Spinal cord (tissue), 10 donors: ENCODE measurements around the gene TMUB2. TPM values are rescaled to one million over a fixed set of nuclear protein-coding genes. Genes with fewer than 3 reads are reported as not detected.
A peak's percentile ranks its signal among the peaks of the same experiment; 100 is the strongest.

ENCODE experiments used
- DNase-seq, 6 donors: peaks; one replicate each; pipeline versions ENCODE4 v3.0.0 to v3.0.0-alpha.2; 2013 to 2015; ENCODE audit warnings: low spot score in 6 of 6, low read depth in 4 of 6
- H3K27ac ChIP-seq: one replicate; pipeline ENCODE4 v1.5.1; 2013; ENCODE audit warnings: low read depth, low read length, control low read depth
- H3K27me3 ChIP-seq: one replicate; pipeline ENCODE4 v1.6.1; 2013; ENCODE audit warnings: low read length; ENCODE audit not compliant: control insufficient read depth, insufficient read depth
- H3K36me3 ChIP-seq: one replicate; pipeline ENCODE4 v1.6.1; 2013; ENCODE audit warnings: low read length; ENCODE audit not compliant: control insufficient read depth, insufficient read depth
- H3K4me1 ChIP-seq: one replicate; pipeline ENCODE4 v1.6.1; 2013; ENCODE audit warnings: low read length; ENCODE audit not compliant: control insufficient read depth, insufficient read depth
- H3K4me3 ChIP-seq: one replicate; pipeline ENCODE4 v1.5.1; 2013; ENCODE audit warnings: low read depth, low read length, control low read depth
- H3K9me3 ChIP-seq: one replicate; pipeline ENCODE4 v1.6.1; 2013; ENCODE audit warnings: low read length; ENCODE audit not compliant: control insufficient read depth, insufficient read depth
- WGBS: methylation state at CpG from one replicate; pipeline ENCODE4 v1.1.5; 2013; ENCODE audit warnings: missing lambda C conversion rate; ENCODE audit not compliant: insufficient coverage; 5-methylcytosine and 5-hydroxymethylcytosine counted together
- polyA plus RNA-seq, 2 donors: library from polyadenylated mRNA; unstranded; fragments of 120-200 nt; gene quantifications; one replicate each; pipeline ENCODE4 v1.2.1, GENCODE V29; 2013; ENCODE audit not compliant: insufficient read length in 2 of 2
- total RNA-seq, 2 donors: library from RNA; depleted of rRNA in 1 of 2; stranded (reverse); fragments of 120-200 nt in 1 of 2; fragments of >200 nt in 1 of 2; gene quantifications; one replicate each; pipeline versions ENCODE4 v1.2.3 to v1.2.4, GENCODE V29; 2013 to 2014
- donor health status: healthy.

Gene TMUB2
- total and polyA plus RNA-seq, 4 donors = 27.2 to 54.8 (median 40.3) TPM

- Histone ChIP-seq H3K27me3 (no peaks in the 10 kb centered on the region), H3K27ac (no peak overlapping the region), H3K36me3 (peaks cover 97% of the 10 kb centered on the region), H3K4me3 (no peak overlapping the region), H3K4me1 (peaks cover 15% of the 10 kb centered on the region), H3K9me3 (no peaks in the 10 kb centered on the region)
- 25% methylated on average over 61 of the region's 64 CpGs for WGBS
- peak in 3 of 6 donors; percentile 43 to 89 (median 71) for DNase-seq
These were observed 23.8 kb downstream of the TMUB2 start for GRCh38 chr17:44210342-44211192.

- DNase-seq = no peak
- Histone ChIP-seq H3K27me3 (no peaks in the 10 kb centered on the region), H3K36me3 (peaks cover 100% of the 10 kb centered on the region), H3K27ac (no peak overlapping the region), H3K9me3 (no peaks in the 10 kb centered on the region), H3K4me1 (peaks cover 15% of the 10 kb centered on the region), H3K4me3 (no peak overlapping the region)
- WGBS = 92% methylated on average over 21 of the region's 30 CpGs
These were observed 24.8 kb downstream of the TMUB2 start for GRCh38 chr17:44211281-44212265.

DNA sequence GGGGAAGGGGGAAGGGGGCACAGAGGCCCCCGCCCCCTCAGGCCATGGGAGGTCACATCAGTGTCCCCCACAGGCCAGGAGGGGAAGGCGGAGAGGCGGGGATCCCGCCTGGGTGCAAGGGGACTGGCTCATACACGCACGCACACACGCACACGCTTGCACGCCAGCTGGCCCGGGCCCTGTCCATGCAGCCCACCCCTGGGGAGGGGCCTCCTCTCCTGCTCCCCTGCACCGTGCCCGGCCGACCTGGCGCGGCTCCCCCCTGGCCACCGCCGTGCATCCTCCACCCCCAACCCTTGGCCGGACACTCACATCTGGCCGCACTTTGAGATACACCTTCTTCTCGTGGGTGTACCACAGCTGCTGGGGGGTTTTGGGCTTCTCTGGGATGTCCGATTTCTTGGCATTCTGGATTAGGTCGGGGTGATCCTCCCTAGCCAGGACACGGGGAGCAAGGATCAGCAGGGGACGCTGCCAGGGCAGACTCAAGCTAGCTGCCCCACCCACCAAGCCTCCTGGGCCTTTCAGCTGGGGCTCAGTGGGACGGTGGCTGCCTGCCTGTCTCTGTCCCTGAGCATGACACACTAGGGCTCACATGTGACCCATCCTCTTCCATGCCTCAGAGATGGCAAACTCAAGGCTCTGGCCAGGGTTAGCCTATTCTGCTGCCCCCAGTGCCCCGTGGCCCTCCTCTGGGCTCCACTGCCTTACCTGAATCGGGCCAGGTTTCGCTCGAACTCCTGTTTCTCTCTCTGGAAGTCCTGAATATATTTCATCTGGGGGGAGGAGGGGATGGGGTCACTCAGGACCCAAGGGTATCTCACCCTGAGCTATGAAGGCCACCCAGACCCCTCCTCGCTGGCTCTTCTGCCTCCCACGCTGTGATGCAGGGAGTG is 26.0 kb downstream of the TMUB2 start:
- H3K4me1 ChIP-seq = peaks cover 22% of the 10 kb centered on the region
- no peak overlapping the region for H3K4me3 ChIP-seq
- DNase-seq = no peak
- H3K27ac ChIP-seq = no peak overlapping the region
- peaks cover 100% of the 10 kb centered on the region for H3K36me3 ChIP-seq
- WGBS = 70% methylated on average over 19 of the region's 31 CpGs
- no peaks in the 10 kb centered on the region for H3K27me3 ChIP-seq
- no peaks in the 10 kb centered on the region for H3K9me3 ChIP-seq

GRCh38 chr17:44213403-44214229 is 26.8 kb downstream of the TMUB2 start:
- Histone ChIP-seq H3K9me3 (no peaks in the 10 kb centered on the region), H3K4me1 (peaks cover 27% of the 10 kb centered on the region), H3K4me3 (no peak overlapping the region), H3K27me3 (no peaks in the 10 kb centered on the region), H3K36me3 (peaks cover 96% of the 10 kb centered on the region), H3K27ac (no peak overlapping the region)
- DNase-seq = no peak
- WGBS = 68% methylated on average over 11 of the region's 15 CpGs

- no peak for DNase-seq
- H3K27me3 ChIP-seq = no peaks in the 10 kb centered on the region
- no peaks in the 10 kb centered on the region for H3K9me3 ChIP-seq
- H3K4me3 ChIP-seq = no peak overlapping the region
- H3K4me1 ChIP-seq = peaks cover 27% of the 10 kb centered on the region
- H3K36me3 ChIP-seq = peaks cover 91% of the 10 kb centered on the region
- H3K27ac ChIP-seq = no peak overlapping the region
- WGBS = 100% methylated on average over 1 of the region's 1 CpG
These were observed 27.4 kb downstream of the TMUB2 start for GRCh38 chr17:44214230-44214494.

DNA sequence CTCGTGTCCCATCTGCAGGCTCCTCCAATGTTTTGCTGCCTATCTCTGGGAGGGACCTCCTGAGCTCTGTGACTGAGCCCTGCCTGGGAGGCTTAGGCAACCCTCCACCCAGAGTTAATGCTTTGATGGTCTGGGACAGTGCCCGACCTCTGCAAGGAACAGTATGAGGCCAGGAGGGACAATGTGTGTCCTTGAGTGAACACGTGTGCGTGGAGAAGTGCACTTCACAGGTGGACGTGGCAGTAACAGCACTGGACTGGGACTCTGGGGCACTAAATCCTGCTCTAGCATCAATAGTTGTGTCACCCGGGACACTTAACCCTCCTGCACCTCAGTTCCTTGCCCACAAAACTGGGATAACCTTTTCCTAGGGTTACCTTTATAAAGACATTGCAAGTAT is 28.1 kb downstream of the TMUB2 start:
- no peaks in the 10 kb centered on the region for H3K27me3 ChIP-seq
- H3K9me3 ChIP-seq = no peaks in the 10 kb centered on the region
- H3K36me3 ChIP-seq = peaks cover 84% of the 10 kb centered on the region
- H3K4me1 ChIP-seq = peaks cover 27% of the 10 kb centered on the region
- no peak overlapping the region for H3K4me3 ChIP-seq
- DNase-seq = no peak
- H3K27ac ChIP-seq = no peak overlapping the region
- 86% methylated on average over 6 of the region's 6 CpGs for WGBS

DNA sequence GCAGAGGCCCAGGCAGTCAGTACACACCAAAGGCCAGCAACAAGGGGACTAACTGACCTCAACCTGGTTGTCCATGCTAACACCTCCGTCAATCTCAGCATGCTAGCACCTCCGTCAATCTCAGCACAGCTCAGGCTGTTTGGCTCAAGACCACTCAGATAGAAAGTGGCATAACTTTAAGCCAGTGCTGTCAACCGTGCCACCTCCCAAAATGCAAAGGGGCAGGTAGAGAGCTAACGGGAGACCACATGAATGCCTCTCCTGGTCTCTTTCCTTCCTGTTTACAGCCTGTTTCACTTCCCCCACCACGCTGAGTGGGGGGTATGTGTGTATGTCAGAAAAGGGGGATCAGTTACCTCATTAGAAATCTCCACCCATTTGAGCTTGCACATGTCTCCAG is 29.4 kb downstream of the TMUB2 start:
- WGBS = 94% methylated on average over 2 of the region's 5 CpGs
- peaks cover 71% of the 10 kb centered on the region for H3K36me3 ChIP-seq
- DNase-seq = no peak

DNA sequence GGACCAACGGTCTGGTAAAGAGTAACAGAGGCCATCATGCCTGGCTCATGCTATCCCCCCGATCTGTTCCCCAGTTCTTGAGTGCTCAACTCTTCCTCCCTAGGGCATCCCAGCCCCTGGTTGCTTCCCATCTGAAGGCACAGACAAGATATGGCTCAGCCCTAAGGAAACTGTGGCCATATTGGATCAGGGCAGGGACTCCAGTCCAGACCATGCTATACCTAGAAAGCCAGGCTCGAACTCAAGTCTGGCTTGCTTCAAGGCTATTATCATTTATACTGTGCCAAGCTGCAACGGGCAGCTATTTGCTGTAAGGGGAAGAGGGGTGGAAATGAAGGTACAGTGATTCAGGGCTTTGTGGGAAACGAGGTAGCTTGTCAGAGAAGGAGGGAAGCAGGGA is 29.9 kb downstream of the TMUB2 start:
- no peak overlapping the region for H3K27ac ChIP-seq
- H3K27me3 ChIP-seq = no peaks in the 10 kb centered on the region
- H3K36me3 ChIP-seq = peaks cover 66% of the 10 kb centered on the region
- WGBS = 73% methylated on average over 5 of the region's 5 CpGs
- no peaks in the 10 kb centered on the region for H3K9me3 ChIP-seq
- H3K4me3 ChIP-seq = no peak overlapping the region
- peaks cover 14% of the 10 kb centered on the region for H3K4me1 ChIP-seq
- peak in 1 of 6 donors; percentile 1 for DNase-seq

More for the DNA sequence above, 29.4 kb downstream of the TMUB2 start:
- no peaks in the 10 kb centered on the region for H3K27me3 ChIP-seq
- H3K27ac ChIP-seq = no peak overlapping the region
- peaks cover 17% of the 10 kb centered on the region for H3K4me1 ChIP-seq
- H3K4me3 ChIP-seq = no peak overlapping the region
- H3K9me3 ChIP-seq = no peaks in the 10 kb centered on the region
